LNCaP clone FGC (cell line): ENCODE data around the gene FNDC3B.

Source experiments
- DNase-seq: peaks from one replicate; pipeline ENCODE4 v3.0.0-alpha.2; 2011; ENCODE audit warnings: low read depth
- H3K4me3 ChIP-seq: 2 replicates; pipeline ENCODE4 v1.5.1; 2011; ENCODE audit warnings: mild to moderate bottlenecking, low read depth, low read length, control low read depth
- CTCF ChIP-seq: IDR thresholded peaks from 2 replicates; pipeline ENCODE4 v1.5.1; 2012; ENCODE audit warnings: mild to moderate bottlenecking; ENCODE audit not compliant: control insufficient read depth, insufficient read depth; ENCODE audit errors: extremely low read depth

Gene FNDC3B

GRCh38 chr3:172072543-172072942 lies 33.2 kb downstream of the FNDC3B start:
- no peak overlapping the region for H3K4me3 ChIP-seq
- TF ChIP-seq CTCF = no peak
- DNase-seq = no peak

GRCh38 chr3:172073262-172073915 lies 34.0 kb downstream of the FNDC3B start:
- no peak for TF ChIP-seq CTCF
- DNase-seq = no peak
- H3K4me3 ChIP-seq = no peak overlapping the region

GRCh38 chr3:172074032-172074431 lies 34.7 kb downstream of the FNDC3B start:
- H3K4me3 ChIP-seq = no peak overlapping the region
- DNase-seq = no peak
- no peak for TF ChIP-seq CTCF

GRCh38 chr3:172074586-172074985 lies 35.2 kb downstream of the FNDC3B start:
- H3K4me3 ChIP-seq = no peak overlapping the region
- TF ChIP-seq CTCF = no peak
- no peak for DNase-seq

GRCh38 chr3:172076212-172076611 lies 36.8 kb downstream of the FNDC3B start:
- no peak for TF ChIP-seq CTCF

GRCh38 chr3:172077197-172077757 lies 37.9 kb downstream of the FNDC3B start:
- no peak for DNase-seq
- H3K4me3 ChIP-seq = no peak overlapping the region
- TF ChIP-seq CTCF = no peak

More at GRCh38 chr3:172076212-172076611, 36.8 kb downstream of the FNDC3B start:
- no peak overlapping the region for H3K4me3 ChIP-seq
- DNase-seq = no peak

- no peak for TF ChIP-seq CTCF
- no peak overlapping the region for H3K4me3 ChIP-seq
- DNase-seq = no peak
Observed at GRCh38 chr3:172078244-172078643, 38.9 kb downstream of the FNDC3B start.
